HEK293 (cell line): ENCODE results near the gene BRDT.

ENCODE experiments used
- CTCF ChIA-PET: fragments of 350-600 bp; formaldehyde crosslinking; extraction: SDS; loops from one replicate; lab custom pipeline; 2021; ENCODE audit warnings: antibody characterized with exemption; lab: Yijun Ruan, JAX
- POLR2A ChIA-PET: fragments of 300-600 bp; formaldehyde crosslinking; extraction: SDS; loops from one replicate; lab custom pipeline; 2020; ENCODE audit warnings: antibody characterized with exemption, inconsistent platforms; lab: Yijun Ruan, JAX
- H3K27ac ChIP-seq: fragments of 200-500 bp; sonication (Bioruptor generic); 2 replicates; pipeline ENCODE4 v1.5.1; 2014; ENCODE audit warnings: low read depth, low read length, control low read depth, inconsistent platforms; ENCODE audit errors: extremely low read depth
- H3K36me3 ChIP-seq, 2 experiments: fragments of 200-500 bp in 1 of 2; sonication (Bioruptor generic) in 1 of 2; 1 replicate in 1 of 2; 2 replicates in 1 of 2; pipeline ENCODE4 v1.5.1; 2014 to 2017; ENCODE audit warnings: inconsistent platforms in 2 of 2, low read length in 2 of 2; ENCODE audit not compliant: control insufficient read depth in 2 of 2, insufficient read depth in 1 of 2
- H3K4me1 ChIP-seq: fragments of 200-500 bp; sonication (Bioruptor generic); 2 replicates; pipeline ENCODE4 v1.5.1; 2014; ENCODE audit warnings: mild to moderate bottlenecking, low read length, inconsistent platforms; ENCODE audit not compliant: control insufficient read depth, insufficient read depth
- H3K4me3 ChIP-seq: 2 replicates; pipeline ENCODE4 v1.5.1; 2011; ENCODE audit warnings: low read depth, mild to moderate bottlenecking, control low read depth, low read length, moderate library complexity
- H3K9me3 ChIP-seq: fragments of 200-500 bp; sonication (Bioruptor generic); 2 replicates; pipeline ENCODE4 v1.5.1; 2014; ENCODE audit warnings: low read depth, low read length, inconsistent platforms; ENCODE audit not compliant: control insufficient read depth, insufficient read depth
- CTCF ChIP-seq: fragments of 450-650 bp; formaldehyde crosslinking; IDR thresholded peaks from 2 replicates; pipeline ENCODE4 v1.5.1; 2016; ENCODE audit warnings: missing biosample characterization, missing genetic modification characterization
- KLF16 ChIP-seq: fragments of 450-650 bp; formaldehyde crosslinking; IDR thresholded peaks from 2 replicates; pipeline ENCODE4 v1.5.1; 2017; ENCODE audit warnings: missing biosample characterization, missing genetic modification characterization
- OSR2 ChIP-seq: fragments of 450-650 bp; formaldehyde crosslinking; IDR thresholded peaks from 2 replicates; pipeline ENCODE4 v1.5.1; 2016; ENCODE audit warnings: missing biosample characterization, missing genetic modification characterization
- PRDM2 ChIP-seq: fragments of 450-650 bp; formaldehyde crosslinking; IDR thresholded peaks from 2 replicates; pipeline ENCODE4 v1.5.1; 2016; ENCODE audit warnings: missing biosample characterization, missing genetic modification characterization, borderline replicate concordance
- TCF7L2 ChIP-seq: IDR thresholded peaks from 2 replicates; pipeline ENCODE4 v1.6.1; 2011; ENCODE audit warnings: low read depth, mild to moderate bottlenecking, inconsistent platforms, low read length, moderate library complexity, borderline replicate concordance
- ZBTB48 ChIP-seq: fragments of 450-650 bp; formaldehyde crosslinking; IDR thresholded peaks from 2 replicates; pipeline ENCODE4 v1.5.1; 2016; ENCODE audit warnings: missing biosample characterization, missing genetic modification characterization
- ZNF169 ChIP-seq: fragments of 450-650 bp; formaldehyde crosslinking; IDR thresholded peaks from 2 replicates; pipeline ENCODE4 v1.5.1; 2016; ENCODE audit warnings: missing biosample characterization, missing genetic modification characterization
- ZNF174 ChIP-seq: fragments of 450-650 bp; formaldehyde crosslinking; IDR thresholded peaks from 2 replicates; pipeline ENCODE4 v1.5.0; 2017; ENCODE audit warnings: missing biosample characterization, mild to moderate bottlenecking, missing genetic modification characterization
- ZNF280C ChIP-seq: fragments of 450-650 bp; formaldehyde crosslinking; IDR thresholded peaks from 2 replicates; pipeline ENCODE4 v1.5.1; 2016; ENCODE audit warnings: missing biosample characterization, missing genetic modification characterization
- ZNF391 ChIP-seq: fragments of 450-650 bp; formaldehyde crosslinking; IDR thresholded peaks from 2 replicates; pipeline ENCODE4 v1.5.1; 2016; ENCODE audit warnings: low read depth, missing biosample characterization, missing genetic modification characterization, borderline replicate concordance
- ZNF449 ChIP-seq: fragments of 450-650 bp; formaldehyde crosslinking; IDR thresholded peaks from 2 replicates; pipeline ENCODE4 v1.5.1; 2017; ENCODE audit warnings: missing biosample characterization, mild to moderate bottlenecking, missing genetic modification characterization, moderate library complexity
- ZNF544 ChIP-seq: fragments of 450-650 bp; formaldehyde crosslinking; IDR thresholded peaks from 2 replicates; pipeline ENCODE4 v1.5.0; 2017; ENCODE audit warnings: missing biosample characterization, missing genetic modification characterization
- ZNF610 ChIP-seq: fragments of 450-650 bp; formaldehyde crosslinking; IDR thresholded peaks from 2 replicates; pipeline ENCODE4 v1.5.1; 2016; ENCODE audit warnings: missing biosample characterization, missing genetic modification characterization, borderline replicate concordance
- ZNF704 ChIP-seq: fragments of 450-650 bp; formaldehyde crosslinking; IDR thresholded peaks from 2 replicates; pipeline ENCODE4 v1.5.1; 2016; ENCODE audit warnings: missing biosample characterization, missing genetic modification characterization
- ZSCAN30 ChIP-seq: fragments of 450-650 bp; IDR thresholded peaks from 2 replicates; pipeline ENCODE4 v1.5.1; 2018; ENCODE audit warnings: missing biosample characterization, mild to moderate bottlenecking, missing genetic modification characterization, moderate library complexity

The BRDT gene

GRCh38 chr1:91924146-91924545, 25.1 kb upstream of the BRDT start:
- POLR2A ChIA-PET = no interaction called here
- H3K9me3 ChIP-seq = no peaks in the 10 kb centered on the region
- CTCF ChIA-PET = interaction anchor here (0.6 to 0.8 kb wide), 3 partner anchors 398 to 1556 kb away, joined by 3 read pairs; no protein-coding TSS in a partner anchor
- H3K4me1 ChIP-seq = no peaks in the 10 kb centered on the region
- TF ChIP-seq KLF16 (tag by site-specific recombination) (no peak), TCF7L2 (no peak), ZNF169 (no peak), ZNF174 (tag by site-specific recombination) (no peak), ZBTB48 (tag by site-specific recombination) (no peak), OSR2 (tag by site-specific recombination) (no peak), ZNF610 (tag by site-specific recombination) (no peak), ZSCAN30 (tag by site-specific recombination) (no peak), ZNF280C (no peak), ZNF544 (tag by site-specific recombination) (no peak), ZNF449 (no peak), PRDM2 (no peak), ZNF391 (tag by site-specific recombination) (no peak)
- no peak overlapping the region for H3K4me3 ChIP-seq
- no peaks in the 10 kb centered on the region for H3K36me3 ChIP-seq
- no peak overlapping the region for H3K27ac ChIP-seq

- TF ChIP-seq CTCF (no peak), ZNF704 (tag by site-specific recombination) (no peak)
- Histone ChIP-seq H3K36me3 (no peaks in the 10 kb centered on the region), H3K9me3 (no peaks in the 10 kb centered on the region), H3K4me3 (no peak overlapping the region), H3K4me1 (no peaks in the 10 kb centered on the region), H3K27ac (no peak overlapping the region)
- POLR2A ChIA-PET = no interaction called here
- CTCF ChIA-PET = interaction anchor here (0.6 to 5.0 kb wide), 9 partner anchors 60 to 832 kb away, joined by 3 to 23 read pairs (median 5); no protein-coding TSS in a partner anchor
Measured at GRCh38 chr1:91925644-91926435, 23.4 kb upstream of the BRDT start.
